Hematopoietic multipotent progenitor cell treated with erythropoietin and hydrocortisone succinate and interleukin-3 and kit ligand, for 17 days (in vitro differentiated cells): ENCODE measurements around the gene PNMA8C.
"Not testable (repeated sequence)": the region's sequence is repeated elsewhere in the genome, so short reads cannot be mapped to it uniquely, and the experiment has no call there.

ENCODE experiments used
- DNase-seq: peaks from one replicate; pipeline ENCODE4 v3.0.0-alpha.2; 2015; ENCODE audit warnings: low spot score

PNMA8C gene

DNA sequence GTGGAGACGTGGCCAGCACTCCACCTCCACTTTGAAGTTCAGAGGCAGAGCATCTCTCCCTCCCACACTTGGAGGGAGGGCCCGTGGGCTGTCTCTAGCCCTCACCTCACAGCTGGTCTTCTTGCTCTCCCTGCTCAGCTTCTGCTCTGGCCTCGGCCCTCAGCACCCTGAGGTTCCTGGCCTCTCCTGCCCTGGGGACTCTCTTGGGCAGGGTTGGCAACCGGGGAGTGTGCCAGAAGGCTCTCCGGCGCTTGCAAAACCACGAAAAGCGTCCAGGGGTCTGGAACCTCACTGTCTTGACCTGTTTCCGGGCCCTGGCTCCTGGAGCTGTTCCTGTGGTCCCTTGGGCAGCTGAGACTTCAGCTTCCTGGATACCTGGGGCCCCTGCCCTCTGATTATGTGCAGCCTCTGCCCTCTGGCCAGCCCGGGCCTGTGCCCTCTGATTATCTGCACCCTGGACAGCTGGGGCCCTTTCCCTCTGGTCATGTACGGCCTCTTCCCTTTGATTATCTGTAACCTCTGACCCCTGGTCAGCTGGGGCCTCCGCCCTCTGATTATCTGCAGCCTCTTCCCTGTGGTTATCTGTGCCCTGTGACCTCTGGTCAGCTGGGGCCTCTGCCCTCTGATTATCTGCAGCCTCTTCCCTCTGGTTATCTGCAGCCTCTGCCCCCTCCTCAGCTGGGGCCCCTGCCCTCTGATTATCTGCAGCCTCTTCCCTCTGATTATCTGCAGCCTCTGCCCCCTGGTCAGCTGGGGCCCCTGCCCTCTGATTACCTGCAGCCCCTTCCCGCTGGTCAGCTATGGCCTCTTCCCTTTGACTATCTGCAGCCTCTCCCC, 17.4 kb downstream of the PNMA8C start:
- DNase-seq: no peak

DNA sequence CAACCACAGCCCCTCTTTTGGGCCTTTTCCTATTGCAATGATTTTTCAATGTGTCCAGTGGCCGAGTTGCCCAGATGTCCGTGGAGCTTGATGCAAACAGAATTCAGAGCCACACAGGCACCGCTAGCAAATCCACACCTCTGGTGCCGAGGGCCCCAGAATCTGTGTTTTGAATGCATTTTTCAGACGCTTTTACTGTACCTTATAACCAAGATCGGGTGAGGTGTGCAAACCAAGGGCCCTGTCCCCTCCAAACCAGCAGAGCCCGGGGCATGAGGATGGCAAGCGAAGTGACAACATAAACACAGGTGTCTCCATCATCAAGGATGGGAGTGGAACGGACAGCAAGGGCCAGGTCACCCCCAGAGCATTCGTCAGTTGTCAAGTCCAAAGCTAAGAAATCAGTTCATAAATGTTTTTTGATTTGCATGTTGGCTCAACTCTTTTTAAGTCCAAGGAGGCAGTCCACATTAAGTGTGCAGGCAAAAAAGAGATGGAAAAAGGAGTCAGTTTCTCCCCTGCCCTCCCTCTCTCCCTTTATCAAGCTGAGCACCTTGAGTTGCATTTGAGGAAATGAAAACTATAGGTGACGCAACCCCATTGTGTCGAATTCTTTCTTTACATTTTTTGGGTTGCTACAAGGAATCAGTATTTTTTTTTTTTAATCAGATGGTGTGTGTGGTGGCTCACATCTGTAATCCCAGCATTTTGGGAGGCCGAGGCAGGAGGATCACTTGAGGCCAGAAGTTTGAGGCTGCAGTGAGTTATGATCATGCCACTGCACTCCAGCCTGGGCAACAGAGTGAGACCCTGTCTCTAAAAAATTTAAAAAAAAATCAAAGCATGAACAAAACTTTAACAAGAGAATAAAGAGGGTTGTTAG, 18.3 kb downstream of the PNMA8C start:
- no peak for DNase-seq

DNA sequence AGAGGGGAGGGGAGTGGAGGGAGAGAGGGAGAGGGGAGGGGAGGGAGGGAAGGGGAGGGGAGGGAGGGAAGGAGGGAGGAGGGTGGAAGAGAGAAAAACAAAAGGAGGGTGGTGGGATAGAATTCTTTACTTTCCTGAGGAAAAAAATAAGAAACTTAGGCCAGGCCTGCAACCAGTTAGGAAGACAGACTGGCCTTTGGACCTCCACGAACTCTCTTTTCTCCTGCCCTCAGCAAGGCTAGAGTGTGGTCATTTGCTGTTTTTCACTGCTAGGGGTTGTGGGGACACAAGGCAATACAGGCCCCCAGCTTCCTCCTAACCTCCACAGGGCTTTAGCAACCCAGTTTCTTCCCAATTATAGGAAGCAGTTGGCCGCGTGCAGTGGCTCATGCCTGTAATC, 19.5 kb downstream of the PNMA8C start:
- no peak for DNase-seq

DNA sequence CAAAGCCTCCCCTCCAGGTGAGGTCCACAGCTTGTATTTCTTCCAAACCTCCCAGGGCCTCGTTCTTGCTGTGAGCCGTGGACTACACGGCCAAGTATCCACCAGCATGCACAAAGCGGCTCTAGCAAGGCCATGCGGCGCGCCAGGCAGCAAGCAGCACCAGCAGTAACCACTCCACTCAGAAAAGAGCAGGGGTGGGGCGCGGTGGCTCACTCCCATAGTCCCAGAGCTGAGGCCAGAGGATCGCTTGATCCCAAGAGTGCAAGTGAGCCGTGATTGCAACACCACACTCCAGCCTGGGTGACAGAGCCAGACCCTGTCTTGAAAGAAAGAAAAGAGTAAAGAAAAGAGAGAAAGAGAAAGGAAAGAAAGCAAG, 20.1 kb downstream of the PNMA8C start:
- DNase-seq: no peak

DNA sequence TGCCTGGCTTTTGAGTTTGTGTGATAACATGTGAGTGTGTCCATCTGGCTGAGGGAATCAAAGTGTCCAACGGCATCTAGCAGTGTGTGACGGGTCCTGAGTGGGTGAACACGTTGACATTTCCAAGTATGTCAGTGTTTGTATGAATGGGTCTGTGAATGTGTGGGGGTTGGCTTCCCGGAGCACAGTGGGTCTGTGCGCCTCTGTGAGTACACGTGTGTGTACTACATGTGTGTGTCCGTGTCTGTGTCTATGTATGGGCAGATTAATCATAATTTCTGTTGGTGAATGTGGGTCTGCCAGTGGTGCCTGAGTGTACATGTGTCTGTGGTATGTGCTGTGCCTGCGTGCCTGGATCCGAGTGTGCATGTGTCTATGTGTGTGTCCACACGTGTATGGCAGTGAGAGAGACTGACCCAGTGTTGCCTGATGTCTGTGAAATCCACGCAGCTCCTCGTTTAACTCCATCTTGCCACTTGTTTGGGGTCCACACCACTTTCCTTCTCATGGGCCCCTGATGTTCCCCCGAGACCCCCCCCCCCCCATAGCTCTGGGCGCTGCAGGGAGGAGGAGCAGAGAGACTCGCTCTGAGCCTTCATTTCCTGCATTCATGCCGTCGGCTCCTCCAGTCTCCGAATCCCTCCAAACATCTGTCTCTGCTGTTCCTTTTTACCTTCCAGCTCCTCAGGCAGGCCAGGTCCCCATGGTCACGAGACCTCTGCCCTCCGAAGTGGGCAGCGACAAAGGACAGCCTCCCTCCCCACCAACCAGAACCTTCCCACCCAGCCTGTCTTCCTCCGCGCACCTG, 20.7 kb downstream of the PNMA8C start:
- no peak for DNase-seq

DNA sequence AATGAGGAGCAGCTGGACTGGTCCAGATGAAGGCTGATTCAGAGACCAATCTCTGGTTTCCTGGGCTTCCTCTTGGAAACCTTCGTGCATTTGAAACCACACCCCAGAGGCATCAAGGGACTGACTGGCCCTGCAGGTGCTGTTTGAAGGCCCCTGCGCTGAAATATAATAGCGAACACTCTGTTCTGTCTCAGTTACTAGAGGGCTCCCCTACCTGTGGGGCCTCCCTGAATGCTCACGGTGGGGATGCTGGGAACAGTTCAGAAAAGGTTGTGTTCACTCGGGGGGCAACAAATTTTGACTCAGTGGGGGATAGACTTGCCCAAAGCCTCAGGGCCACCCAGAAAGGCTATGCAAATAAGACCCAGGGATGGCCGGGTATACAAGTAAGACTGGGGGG, 21.8 kb downstream of the PNMA8C start:
- DNase-seq: no peak

DNA sequence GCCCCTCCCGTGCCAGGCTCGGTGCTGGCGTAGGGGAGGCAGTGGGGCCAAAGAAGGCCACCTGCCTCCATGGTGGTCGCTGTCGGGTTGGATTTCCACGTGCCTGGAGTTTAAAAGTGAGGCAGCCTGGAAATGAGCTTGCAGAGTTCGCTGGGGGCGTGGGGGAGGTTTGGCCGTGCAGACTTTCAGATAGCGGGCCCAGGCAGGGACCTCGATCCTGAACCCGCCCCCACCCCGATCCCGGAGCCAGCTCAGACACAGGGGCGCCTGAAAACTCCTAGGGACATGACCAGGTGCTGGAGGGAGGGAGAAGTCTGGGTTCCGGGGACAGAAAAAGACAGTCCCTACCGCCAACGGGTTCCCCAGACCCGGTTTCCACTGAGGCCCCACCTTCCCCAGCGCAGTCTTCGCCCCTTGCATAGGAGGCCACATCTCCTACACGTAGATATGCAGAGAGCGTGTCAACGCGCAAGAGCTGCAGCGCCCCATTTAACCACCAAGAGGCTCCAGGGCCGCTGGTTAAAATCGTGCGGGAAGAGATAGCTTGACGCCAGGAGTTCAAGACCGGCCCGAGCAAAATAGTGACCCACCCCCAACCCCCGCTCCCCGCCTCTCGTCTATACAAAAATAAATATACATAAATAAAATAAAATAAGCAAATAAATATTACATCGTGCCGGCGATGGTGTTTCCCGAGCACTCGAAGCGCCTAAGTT, 23.8 kb downstream of the PNMA8C start:
- DNase-seq: no peak

DNA sequence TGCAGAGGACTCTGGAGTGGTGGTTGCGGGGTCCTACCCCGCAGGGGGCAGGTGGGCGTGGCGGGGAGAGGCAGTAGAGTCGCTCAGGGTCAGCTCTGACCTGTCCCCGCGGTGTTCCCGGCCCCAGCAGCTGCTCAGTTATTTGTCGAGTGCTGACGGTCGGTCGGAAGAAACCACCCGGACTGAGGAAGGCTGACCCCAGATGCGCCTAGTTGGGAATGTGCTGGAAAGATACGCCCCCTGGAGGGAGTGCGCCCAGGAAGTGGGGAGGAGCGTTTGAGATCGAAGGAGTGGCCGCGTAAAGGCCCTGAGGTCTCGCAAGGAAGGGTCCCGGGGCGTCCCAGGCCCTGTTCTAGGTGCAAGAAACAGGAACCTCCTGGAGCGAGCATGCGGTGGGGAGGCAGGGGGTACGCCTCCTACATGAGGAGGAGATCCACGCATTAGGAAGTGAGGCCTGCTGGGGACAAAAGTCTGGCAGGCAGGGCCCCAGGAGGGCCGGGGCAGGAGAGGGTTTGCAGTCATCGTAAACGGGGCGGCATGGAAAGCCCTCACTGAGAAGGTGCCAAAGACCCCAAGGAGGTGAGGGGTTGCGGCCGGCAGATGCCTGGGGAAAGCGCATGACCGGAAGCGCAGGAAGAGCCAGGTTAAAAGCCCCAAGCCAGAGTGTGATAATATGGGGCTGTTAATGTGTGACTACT, 24.5 kb downstream of the PNMA8C start:
- no peak for DNase-seq

DNA sequence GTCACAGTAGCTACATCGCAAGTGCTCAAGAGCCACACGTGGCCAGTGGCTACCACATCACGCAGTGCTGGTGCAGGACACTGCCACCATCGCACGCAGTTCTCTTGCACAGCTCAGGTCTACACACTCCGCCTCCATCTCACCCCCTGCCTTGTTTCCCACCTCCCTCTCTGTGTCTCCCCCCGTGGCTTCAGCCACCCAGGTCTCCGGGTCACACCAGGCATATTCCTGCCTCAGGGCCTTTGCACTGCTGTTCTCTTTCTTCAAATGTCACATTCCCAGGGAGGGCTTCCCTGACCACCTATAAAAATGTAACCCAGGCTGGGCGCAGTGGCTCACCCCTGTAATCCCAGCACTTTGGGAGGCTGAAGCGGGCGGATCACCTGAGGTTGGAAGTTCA, 26.0 kb downstream of the PNMA8C start:
- DNase-seq: no peak

DNA sequence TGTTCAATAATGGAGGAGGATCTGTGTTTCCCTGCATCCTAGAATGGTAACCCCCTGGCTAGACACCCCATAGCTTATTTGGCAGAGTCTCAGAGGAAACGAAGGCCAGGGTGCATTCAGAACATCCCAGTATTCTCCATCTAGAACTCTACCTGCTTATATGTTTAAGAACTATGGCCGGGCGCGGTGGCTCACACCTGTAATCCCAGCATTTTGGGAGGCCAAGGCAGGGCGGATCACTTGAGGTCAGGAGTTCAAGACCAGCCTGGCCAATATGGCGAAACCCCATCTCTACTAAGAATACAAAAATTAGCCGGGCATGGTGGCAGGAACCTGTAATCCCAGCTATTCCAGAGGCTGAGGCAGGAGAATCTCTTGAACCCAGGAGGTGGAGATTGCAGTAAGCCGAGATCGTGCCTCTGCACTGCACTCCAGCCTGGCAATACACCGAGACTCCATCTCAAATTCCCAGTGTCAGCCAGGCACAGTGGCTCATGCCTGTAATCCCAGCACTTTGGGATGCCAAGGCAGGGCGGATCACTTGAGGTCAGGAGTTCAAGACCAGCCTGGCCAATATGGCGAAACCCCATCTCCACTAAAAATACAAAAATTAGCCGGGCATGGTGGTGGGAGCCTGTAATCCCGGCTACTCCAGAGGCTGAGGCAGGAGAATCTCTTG, 30.8 kb downstream of the PNMA8C start:
- DNase-seq: not testable (repeated sequence)

DNA sequence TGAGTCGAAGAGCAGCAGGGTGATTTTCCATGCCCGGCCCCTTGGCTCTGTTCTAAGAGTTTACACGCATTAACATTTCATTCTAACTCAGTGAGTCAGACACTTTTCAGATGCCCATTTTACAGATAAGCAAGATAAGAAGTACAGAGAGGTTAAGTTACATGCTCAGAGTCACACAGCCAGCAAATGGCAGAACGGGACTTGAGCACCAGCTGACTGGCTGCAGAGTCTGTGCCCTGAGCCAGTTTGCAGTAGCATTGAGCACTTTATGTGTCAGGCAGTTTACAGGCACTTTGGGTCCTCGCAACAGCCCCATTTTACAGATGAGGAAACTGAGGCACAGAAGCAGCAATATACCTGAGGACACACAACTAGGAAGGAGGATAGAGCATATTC, 34.3 kb downstream of the PNMA8C start:
- no peak for DNase-seq

DNA sequence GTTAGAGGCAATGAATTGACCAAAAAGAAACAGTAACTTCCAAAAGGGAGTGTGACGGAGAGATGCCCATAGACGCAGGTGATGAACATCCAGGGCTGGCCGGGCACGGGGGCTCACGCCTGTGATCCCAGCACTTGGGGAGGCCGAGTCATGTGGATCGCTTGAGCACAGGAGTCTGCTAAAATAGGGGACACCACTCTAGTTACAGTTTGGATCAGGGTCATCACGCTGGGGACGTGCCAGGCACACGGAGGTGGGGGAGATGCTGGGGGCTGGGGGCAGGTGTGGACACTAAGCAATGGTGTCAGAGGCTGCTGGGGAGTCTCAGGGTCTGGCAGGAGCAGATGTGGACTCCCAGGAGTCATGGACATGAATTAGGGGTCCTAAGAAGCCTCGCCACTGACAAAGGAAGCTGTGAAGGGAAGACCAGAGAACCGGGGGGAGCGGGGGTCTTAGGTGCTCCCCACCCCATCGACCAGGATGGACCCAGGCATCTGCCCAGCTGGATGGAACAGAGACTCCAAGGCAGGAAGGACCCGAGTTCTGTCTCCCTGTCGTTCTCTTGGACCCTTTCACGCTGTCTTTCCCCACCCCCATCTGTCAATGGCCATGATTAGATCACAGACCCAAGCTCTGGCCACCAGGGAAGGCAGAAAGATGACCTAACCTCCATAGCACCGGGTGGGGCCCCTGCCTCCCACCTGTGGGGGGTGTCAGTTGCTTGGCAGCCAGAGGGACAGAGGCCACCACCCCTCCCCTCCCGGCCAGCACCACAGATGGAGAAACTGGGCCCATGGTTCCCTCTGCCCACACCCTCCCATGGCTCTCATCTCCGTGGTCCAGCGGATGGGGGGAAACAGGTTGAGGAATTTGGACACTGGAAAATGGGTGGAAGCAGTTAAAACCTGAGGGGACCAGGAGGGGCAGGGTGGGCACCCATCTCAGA, 35.0 kb downstream of the PNMA8C start:
- DNase-seq: no peak

DNA sequence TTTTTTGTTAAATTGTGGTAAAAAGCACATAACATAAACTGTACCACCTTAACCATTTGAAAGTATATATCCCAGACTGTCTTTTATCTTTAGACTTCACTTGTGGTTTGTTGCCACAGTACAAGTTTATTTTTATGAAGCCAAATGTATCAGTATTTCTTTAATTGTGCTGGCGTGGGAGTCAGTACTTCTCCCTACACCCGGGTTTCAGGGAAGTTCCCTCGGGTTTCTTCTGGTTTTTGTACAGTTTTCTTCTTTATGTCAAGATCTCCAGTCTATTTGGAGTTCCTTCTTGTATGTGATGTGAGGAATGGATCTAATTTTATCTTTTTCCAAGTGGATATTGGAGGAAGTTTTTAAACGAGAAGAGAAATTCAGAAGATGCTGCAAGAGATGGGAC, 35.9 kb downstream of the PNMA8C start:
- no peak for DNase-seq

DNA sequence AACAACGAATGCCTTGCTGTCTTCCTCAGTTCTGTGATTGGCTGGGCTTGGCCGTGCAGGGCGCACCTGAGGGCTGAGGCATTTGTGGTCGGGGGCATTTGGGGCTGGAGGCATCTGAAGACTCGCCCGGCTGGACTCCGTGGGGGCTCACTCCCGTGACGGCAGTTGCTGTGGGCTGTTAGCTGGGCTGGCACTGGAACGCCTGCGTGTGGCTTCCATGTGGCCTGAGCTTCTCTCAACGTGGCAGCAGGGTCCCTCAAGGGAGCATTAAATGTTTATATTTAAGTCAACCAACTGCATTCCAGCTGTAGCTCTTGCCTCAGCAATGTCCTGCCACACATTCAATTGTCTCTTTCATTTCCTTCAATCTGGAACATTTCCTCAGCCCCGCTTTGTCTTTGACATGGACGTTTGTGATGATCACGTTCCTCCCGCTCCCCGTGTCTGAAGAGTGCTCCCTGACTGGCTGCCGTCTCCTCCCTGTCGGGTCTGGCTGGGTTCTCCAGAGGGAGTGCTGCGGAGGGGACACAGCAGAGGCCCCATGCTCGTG, 36.4 kb downstream of the PNMA8C start:
- no peak for DNase-seq

DNA sequence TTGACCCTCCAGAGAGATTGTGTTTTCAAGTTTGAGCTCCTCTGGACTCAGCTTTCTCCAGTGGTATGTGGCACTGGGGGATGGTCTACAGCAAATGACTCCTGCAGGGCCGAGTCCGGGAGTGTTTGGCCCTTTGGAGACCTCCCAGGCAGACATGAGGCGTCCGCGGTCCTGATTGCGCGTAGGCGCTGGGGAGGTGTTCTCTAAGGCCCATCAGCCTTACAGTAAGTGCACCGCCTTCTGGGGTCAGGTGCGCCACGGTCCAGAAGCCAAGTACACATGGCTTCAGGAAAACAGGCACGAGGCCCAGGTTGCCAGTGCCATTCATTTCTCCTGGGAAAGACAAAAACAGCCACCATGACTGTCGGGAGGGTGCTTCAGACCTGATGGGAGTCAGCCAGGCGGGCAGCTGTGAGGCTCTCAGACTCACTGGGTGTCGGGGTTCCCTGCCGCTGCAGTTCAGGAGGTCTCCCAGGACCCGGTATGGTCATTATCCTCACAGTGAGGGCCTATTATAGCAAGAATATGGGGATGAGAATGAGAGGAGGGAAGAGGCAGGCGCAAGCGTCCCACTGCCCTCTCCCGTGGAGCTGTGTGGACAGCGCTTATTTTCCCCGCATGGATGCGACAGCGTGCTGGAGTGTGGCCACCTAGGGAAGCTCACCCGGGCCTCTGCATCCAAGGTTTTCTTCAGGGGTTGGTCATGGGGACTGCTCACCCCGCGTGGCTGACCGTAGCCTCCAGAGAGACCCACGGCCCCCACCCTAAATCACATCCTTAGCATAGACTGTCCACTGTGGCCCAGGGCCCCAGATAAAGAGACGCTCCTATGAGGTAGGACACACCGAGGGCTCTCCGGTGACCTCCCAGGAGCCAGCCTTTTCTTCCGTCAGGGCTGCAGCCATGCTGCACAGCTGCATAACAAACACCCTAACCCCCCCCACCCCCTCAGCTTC, 37.2 kb downstream of the PNMA8C start:
- DNase-seq: no peak

DNA sequence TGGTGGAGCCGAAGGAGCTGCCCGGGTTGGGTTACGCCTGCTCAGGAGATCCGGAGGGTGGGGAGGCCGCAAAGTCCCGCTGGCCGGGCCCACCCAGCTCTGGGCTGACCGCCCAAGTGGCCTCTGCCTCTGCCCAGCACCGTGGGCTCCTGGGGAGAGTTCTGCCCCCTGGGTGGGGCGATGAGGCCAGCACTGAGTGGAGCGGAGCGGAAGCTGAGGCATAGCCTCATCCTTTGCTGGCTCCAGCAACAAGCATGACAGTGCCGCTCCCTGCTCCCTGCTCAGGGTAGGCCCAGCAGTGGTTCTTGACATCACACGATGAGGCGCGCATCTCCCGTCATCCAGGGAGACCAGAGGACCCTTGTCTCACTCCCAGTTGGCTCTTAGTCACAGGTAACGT, 37.9 kb downstream of the PNMA8C start:
- DNase-seq: no peak

DNA sequence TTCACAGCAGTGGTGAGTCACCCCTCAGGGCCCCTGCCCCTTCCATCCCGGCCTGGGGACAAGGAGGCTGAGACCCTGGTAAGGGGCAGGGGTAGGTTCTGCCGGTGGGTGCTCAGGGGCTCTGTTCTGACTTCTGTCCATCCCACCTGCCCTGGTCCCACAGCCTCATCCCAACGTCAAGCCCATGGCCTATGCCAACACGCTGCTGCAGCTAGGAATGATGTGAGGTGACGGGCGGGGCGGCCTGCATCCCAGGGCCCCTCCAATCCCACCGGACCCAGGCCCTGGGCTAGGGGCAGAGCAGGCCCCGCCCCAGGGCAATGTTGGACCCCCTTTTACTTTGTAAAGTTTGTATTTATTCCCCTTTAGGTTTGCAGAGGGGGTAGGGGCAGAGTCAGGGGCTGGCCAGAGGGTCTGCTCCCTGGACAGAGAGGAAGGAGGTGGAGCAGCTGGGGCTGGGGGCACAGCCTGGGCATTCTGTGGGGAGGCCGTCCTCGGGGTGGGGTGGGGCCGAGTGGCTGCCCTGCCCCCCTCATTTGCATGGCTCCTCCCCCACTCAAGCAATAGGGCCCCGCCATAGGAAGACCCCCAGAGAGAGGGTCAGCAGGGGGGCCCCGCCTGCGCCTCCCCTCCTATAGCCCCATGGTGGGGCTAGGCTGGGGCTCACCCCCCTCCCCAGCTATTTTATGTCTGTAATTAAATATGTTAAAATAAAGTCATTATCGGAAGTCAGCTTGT, 38.4 kb downstream of the PNMA8C start:
- no peak for DNase-seq
